Nephron progenitor cell (in vitro differentiated cells): Measurements from ENCODE around the gene RBBP8.

Experiments
- DNase-seq: peaks from one replicate; pipeline ENCODE4 v3.0.0; 2021
- H3K27ac Mint-ChIP-seq: 2 replicates; pipeline ENCODE4 v1.8.0; 2021; ENCODE audit warnings: mild to moderate bottlenecking, moderate library complexity, mixed read lengths
- H3K27me3 Mint-ChIP-seq: 2 replicates; pipeline ENCODE4 v1.8.0; 2021; ENCODE audit warnings: mild to moderate bottlenecking, low read depth, mixed read lengths; ENCODE audit not compliant: poor library complexity
- H3K36me3 Mint-ChIP-seq: 2 replicates; pipeline ENCODE4 v1.8.0; 2021; ENCODE audit warnings: low read depth, mixed read lengths
- H3K4me1 Mint-ChIP-seq: 2 replicates; pipeline ENCODE4 v1.8.0; 2021; ENCODE audit warnings: mixed read lengths
- H3K4me3 Mint-ChIP-seq: 2 replicates; pipeline ENCODE4 v1.8.0; 2021; ENCODE audit warnings: mild to moderate bottlenecking, moderate library complexity, mixed read lengths
- H3K9me3 Mint-ChIP-seq: 2 replicates; pipeline ENCODE4 v1.8.0; 2021; ENCODE audit warnings: mild to moderate bottlenecking, moderate library complexity, mixed read lengths
- TF ChIP-seq, protein P1 (sequence below): fragments of 200-600 bp; sonication (generic); IDR thresholded peaks from 2 replicates; pipeline ENCODE4 v1.5.0; 2021; ENCODE audit warnings: antibody characterized with exemption

RBBP8 gene

DNA sequence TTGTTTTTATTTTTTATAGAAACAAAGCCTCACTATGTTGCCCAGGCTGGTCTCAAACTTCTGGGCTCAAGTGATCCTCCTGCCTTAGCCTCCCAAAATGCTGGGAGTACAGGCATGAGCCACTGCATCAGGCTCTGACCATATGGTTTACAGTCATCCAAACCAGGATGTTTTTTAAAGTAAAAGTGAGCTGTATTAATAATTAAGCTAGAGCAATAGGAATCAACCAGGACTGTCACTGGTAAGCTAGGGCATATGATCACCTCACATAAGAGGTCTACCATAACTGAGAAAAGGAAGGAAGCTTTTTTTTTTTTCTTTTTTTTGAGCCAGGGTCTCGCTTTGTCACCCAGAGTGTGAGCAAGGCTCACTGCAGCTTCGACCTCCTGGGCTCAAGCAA lies 8.5 kb upstream of the RBBP8 start:
- DNase-seq = no peak
- TF ChIP-seq, protein P1, sequence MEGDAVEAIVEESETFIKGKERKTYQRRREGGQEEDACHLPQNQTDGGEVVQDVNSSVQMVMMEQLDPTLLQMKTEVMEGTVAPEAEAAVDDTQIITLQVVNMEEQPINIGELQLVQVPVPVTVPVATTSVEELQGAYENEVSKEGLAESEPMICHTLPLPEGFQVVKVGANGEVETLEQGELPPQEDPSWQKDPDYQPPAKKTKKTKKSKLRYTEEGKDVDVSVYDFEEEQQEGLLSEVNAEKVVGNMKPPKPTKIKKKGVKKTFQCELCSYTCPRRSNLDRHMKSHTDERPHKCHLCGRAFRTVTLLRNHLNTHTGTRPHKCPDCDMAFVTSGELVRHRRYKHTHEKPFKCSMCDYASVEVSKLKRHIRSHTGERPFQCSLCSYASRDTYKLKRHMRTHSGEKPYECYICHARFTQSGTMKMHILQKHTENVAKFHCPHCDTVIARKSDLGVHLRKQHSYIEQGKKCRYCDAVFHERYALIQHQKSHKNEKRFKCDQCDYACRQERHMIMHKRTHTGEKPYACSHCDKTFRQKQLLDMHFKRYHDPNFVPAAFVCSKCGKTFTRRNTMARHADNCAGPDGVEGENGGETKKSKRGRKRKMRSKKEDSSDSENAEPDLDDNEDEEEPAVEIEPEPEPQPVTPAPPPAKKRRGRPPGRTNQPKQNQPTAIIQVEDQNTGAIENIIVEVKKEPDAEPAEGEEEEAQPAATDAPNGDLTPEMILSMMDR = no peak
- Mint-ChIP-seq H3K36me3 (no peaks in the 10 kb centered on the region), H3K4me3 (no peak overlapping the region), H3K27me3 (no peaks in the 10 kb centered on the region), H3K27ac (no peak overlapping the region), H3K9me3 (no peaks in the 10 kb centered on the region), H3K4me1 (peaks cover 6% of the 10 kb centered on the region)

DNA sequence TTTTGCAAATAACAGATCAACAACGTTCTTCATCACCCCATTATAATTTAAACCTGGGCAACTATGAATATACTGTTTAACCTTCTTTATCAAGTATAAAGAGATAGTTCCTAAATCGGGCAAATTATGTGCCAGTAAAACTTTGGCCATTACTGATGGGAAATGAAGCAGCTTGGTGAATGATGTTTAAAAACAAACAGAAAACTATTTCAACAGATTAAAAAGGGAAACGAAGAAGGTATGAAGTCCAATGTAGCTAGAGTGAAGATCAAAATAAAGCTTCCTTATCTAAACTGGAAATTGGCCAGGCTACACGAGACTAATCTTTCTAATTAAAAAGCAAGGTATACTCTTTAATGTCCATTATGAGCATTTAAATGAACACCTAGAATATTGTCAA lies 6.7 kb upstream of the RBBP8 start:
- TF ChIP-seq, protein P1 = no peak
- Mint-ChIP-seq H3K4me3 (no peak overlapping the region), H3K4me1 (peaks cover 13% of the 10 kb centered on the region), H3K27me3 (no peaks in the 10 kb centered on the region), H3K36me3 (no peaks in the 10 kb centered on the region), H3K9me3 (no peaks in the 10 kb centered on the region), H3K27ac (no peak overlapping the region)
- DNase-seq = no peak

DNA sequence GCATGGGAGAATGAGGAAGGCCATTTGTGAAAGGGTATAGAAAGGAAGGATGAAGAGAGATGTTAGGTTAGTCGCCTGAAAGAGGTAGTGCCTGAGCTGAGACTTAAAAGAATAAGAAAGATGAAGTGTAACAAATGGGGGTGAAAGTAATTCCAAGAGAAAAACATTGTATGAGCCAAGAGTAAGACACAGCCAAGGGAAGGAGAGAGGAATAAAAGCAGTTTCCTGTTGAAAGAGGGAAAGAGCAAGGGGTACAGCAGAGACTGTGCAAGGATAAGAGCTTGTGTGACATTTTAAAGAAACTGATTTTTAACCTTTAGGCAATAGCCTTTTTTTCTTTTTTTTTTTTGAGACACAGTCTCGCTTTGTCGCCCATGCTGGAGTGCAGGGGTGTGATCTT lies 4.8 kb upstream of the RBBP8 start:
- Mint-ChIP-seq H3K4me3 (no peak overlapping the region), H3K36me3 (no peaks in the 10 kb centered on the region), H3K9me3 (no peaks in the 10 kb centered on the region)

DNA sequence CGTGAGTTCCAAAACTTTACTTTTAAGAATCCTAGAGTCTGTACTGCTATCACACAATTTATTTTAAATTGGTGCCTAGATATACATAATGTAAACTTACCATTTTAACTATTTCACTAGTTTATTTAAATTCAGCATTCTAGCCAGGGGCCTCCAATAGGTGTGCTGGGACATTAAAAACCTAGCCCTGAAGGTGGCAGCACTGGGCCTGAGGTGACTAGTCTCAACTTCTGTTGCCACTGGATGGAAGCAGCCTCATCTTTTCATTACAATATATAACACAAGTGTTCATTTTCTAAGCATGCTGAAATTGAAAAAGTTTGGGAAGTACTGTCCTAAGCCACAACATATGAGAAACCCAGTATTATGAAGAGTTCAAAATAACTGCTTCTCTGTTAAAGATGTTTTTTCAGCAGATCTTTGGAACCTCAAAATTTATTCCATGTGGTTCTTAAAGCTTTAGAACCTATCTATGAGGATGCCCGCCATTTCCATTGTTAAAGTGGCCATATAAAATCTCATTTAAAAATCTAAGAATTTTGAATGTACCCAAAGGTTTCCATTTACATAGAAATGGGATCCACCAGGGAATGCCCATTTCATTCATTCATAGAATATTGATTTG lies 2.9 kb upstream of the RBBP8 start:
- TF ChIP-seq, protein P1 = peak; percentile 75
- Mint-ChIP-seq H3K27ac (no peak overlapping the region), H3K4me1 (peaks cover 44% of the 10 kb centered on the region), H3K27me3 (peaks cover 4% of the 10 kb centered on the region), H3K9me3 (no peaks in the 10 kb centered on the region), H3K4me3 (no peak overlapping the region), H3K36me3 (no peaks in the 10 kb centered on the region)
- peak; percentile 85 for DNase-seq

More for the DNA sequence above, 4.8 kb upstream of the RBBP8 start:
- Mint-ChIP-seq H3K27ac (no peak overlapping the region), H3K27me3 (no peaks in the 10 kb centered on the region), H3K4me1 (peaks cover 29% of the 10 kb centered on the region)
- DNase-seq = no peak
- TF ChIP-seq, protein P1 = no peak

DNA sequence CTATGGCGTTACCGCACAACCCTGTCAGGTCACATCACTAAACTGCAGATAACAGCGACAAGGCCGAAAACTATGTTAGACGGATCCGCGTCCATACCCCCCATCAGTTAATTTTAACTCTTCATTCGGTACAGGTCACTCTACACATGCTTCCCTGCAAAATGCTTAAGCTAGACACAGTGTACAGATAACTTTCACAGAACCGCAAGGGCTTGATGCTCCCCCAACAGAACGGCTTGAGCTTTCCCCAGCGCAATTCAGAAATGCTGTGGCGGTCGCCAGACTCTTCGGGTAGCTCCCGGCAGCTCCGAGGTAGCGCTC lies 283 bp upstream of the RBBP8 start:
- H3K4me1 Mint-ChIP-seq = peaks cover 58% of the 10 kb centered on the region
- peaks cover 4% of the 10 kb centered on the region for H3K27me3 Mint-ChIP-seq
- no peaks in the 10 kb centered on the region for H3K9me3 Mint-ChIP-seq

DNA sequence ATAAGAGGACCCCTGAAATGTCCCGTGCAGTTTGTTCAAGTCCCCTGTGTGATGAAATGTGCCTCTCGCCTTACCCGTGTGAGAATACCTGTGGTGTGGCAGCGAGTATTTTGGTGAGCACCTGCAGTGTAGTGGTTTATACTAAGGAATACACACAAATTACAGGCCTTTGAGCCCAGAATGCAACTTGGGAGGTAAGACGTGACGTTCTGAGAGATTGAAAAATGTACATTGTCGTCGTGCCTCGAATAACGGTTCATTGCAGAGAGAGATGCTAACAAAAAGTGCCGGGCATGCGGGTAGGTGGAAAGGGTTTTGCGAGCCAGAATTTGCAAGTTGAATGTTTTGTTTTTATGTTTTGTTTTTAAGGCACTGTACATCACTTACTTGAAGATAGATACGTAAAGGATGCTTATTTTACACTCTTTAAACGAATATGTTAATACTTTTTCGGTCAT lies 867 bp downstream of the RBBP8 start:
- Mint-ChIP-seq H3K4me1 (peaks cover 58% of the 10 kb centered on the region), H3K27me3 (peaks cover 4% of the 10 kb centered on the region), H3K36me3 (peaks cover 27% of the 10 kb centered on the region), H3K9me3 (no peaks in the 10 kb centered on the region), H3K27ac (peak overlapping the region; percentile 83), H3K4me3 (peak overlapping the region; percentile 90)
- no peak for DNase-seq
- TF ChIP-seq, protein P1 = no peak

More for the DNA sequence above, 283 bp upstream of the RBBP8 start:
- peak overlapping the region; percentile 91 for H3K27ac Mint-ChIP-seq
- H3K36me3 Mint-ChIP-seq = peaks cover 15% of the 10 kb centered on the region
- peak overlapping the region; percentile 90 for H3K4me3 Mint-ChIP-seq
- DNase-seq = no peak
- TF ChIP-seq, protein P1 = no peak
